Measurements from ENCODE around the gene FBXL20. TPM values are rescaled to one million over a fixed set of nuclear protein-coding genes. Genes with fewer than 3 reads are reported as not detected.

FBXL20 gene
- total RNA-seq, 1 experiment from 2014 or later: 71.5 TPM

- Mint-ChIP-seq H3K36me3 (ENCODE audit: insufficient read depth, unreplicated experiment) (peaks cover 17% of the 10 kb centered on the region), H3K4me3 (ENCODE audit: low read depth, unreplicated experiment) (no peak overlapping the region), H3K27ac (ENCODE audit: unreplicated experiment) (no peak overlapping the region), H3K27me3 (ENCODE audit: unreplicated experiment) (peaks cover 15% of the 10 kb centered on the region), H3K4me1 (ENCODE audit: low read depth, unreplicated experiment) (peaks cover 36% of the 10 kb centered on the region), H3K9me3 (ENCODE audit: low read depth, unreplicated experiment) (no peaks in the 10 kb centered on the region)
- CTCF ChIA-PET: interaction anchor here (0.7 to 5.6 kb wide), 6 partner anchors 33 to 257 kb away, joined by 3 to 165 read pairs (median 9); partner anchors contain the start of gene RPL19
- peak; percentile 95 for DNase-seq
- peak; percentile 99 for TF ChIP-seq CTCF (IDR thresholded peaks at IDR 0.05; ENCODE audit: unreplicated experiment)
- intact Hi-C loops (cut with micrococcal nuclease; ENCODE audit: unreplicated experiment): loop anchor here (1.0 kb wide), 1 partner anchor 32 kb away; no protein-coding TSS in a partner anchor
- no TSS peak for BruUV-seq (replicated peaks)
Measured at GRCh38 chr17:39239640-39240314, 161.6 kb downstream of the FBXL20 start.

- Mint-ChIP-seq H3K27ac (ENCODE audit: unreplicated experiment) (peak overlapping the region; percentile 81), H3K4me1 (ENCODE audit: low read depth, unreplicated experiment) (peaks cover 36% of the 10 kb centered on the region), H3K27me3 (ENCODE audit: unreplicated experiment) (peaks cover 13% of the 10 kb centered on the region), H3K9me3 (ENCODE audit: low read depth, unreplicated experiment) (no peaks in the 10 kb centered on the region), H3K4me3 (ENCODE audit: low read depth, unreplicated experiment) (peak overlapping the region; percentile 46), H3K36me3 (ENCODE audit: insufficient read depth, unreplicated experiment) (peaks cover 10% of the 10 kb centered on the region)
- DNase-seq: peak; percentile 97
- TF ChIP-seq CTCF (IDR thresholded peaks at IDR 0.05; ENCODE audit: unreplicated experiment): peak; percentile 16
- CTCF ChIA-PET: interaction anchor here (0.5 to 5.6 kb wide), 36 partner anchors 8 to 1036 kb away, joined by 3 to 165 read pairs (median 4); partner anchors contain the start of genes ARL5C, FBXL20, MED1 and RPL19
- BruUV-seq (replicated peaks): no TSS peak
- intact Hi-C loops (cut with micrococcal nuclease; ENCODE audit: unreplicated experiment): no loop called here
Measured at GRCh38 chr17:39238311-39238972, 163.0 kb downstream of the FBXL20 start.

GRCh38 chr17:39237586-39237985, 163.8 kb downstream of the FBXL20 start:
- CTCF ChIA-PET: interaction anchor here (1.0 to 5.6 kb wide), 21 partner anchors 8 to 255 kb away, joined by 3 to 165 read pairs (median 10); partner anchors contain the start of genes ARL5C and RPL19
- no peak for TF ChIP-seq CTCF (IDR thresholded peaks at IDR 0.05; ENCODE audit: unreplicated experiment)

GRCh38 chr17:39236981-39237441, 164.4 kb downstream of the FBXL20 start:
- no peak overlapping the region for H3K27ac Mint-ChIP-seq (ENCODE audit: unreplicated experiment)
- intact Hi-C loops (cut with micrococcal nuclease; ENCODE audit: unreplicated experiment): no loop called here
- peaks cover 16% of the 10 kb centered on the region for H3K27me3 Mint-ChIP-seq (ENCODE audit: unreplicated experiment)
- H3K4me3 Mint-ChIP-seq (ENCODE audit: low read depth, unreplicated experiment): no peak overlapping the region
- BruUV-seq (replicated peaks): no TSS peak
- peak; percentile 67 for DNase-seq
- peaks cover 41% of the 10 kb centered on the region for H3K4me1 Mint-ChIP-seq (ENCODE audit: low read depth, unreplicated experiment)
- no peaks in the 10 kb centered on the region for H3K9me3 Mint-ChIP-seq (ENCODE audit: low read depth, unreplicated experiment)
- peaks cover 10% of the 10 kb centered on the region for H3K36me3 Mint-ChIP-seq (ENCODE audit: insufficient read depth, unreplicated experiment)
- peak; percentile 23 for TF ChIP-seq CTCF (IDR thresholded peaks at IDR 0.05; ENCODE audit: unreplicated experiment)
- CTCF ChIA-PET: interaction anchor here (0.6 to 5.6 kb wide), 13 partner anchors 8 to 79 kb away, joined by 3 to 165 read pairs (median 12); partner anchors contain the start of genes ARL5C and RPL19

More at GRCh38 chr17:39237586-39237985, 163.8 kb downstream of the FBXL20 start:
- Mint-ChIP-seq H3K9me3 (ENCODE audit: low read depth, unreplicated experiment) (no peaks in the 10 kb centered on the region), H3K27ac (ENCODE audit: unreplicated experiment) (no peak overlapping the region), H3K4me3 (ENCODE audit: low read depth, unreplicated experiment) (no peak overlapping the region), H3K36me3 (ENCODE audit: insufficient read depth, unreplicated experiment) (peaks cover 10% of the 10 kb centered on the region), H3K4me1 (ENCODE audit: low read depth, unreplicated experiment) (peaks cover 36% of the 10 kb centered on the region), H3K27me3 (ENCODE audit: unreplicated experiment) (peaks cover 13% of the 10 kb centered on the region)
- intact Hi-C loops (cut with micrococcal nuclease; ENCODE audit: unreplicated experiment): no loop called here
- BruUV-seq (replicated peaks): no TSS peak
- DNase-seq: no peak

Measured in Calu3 (cell line).